Liver (tissue), 9 donors: ENCODE measurements around the gene ATP10A. TPM values are rescaled to one million over a fixed set of nuclear protein-coding genes. Genes with fewer than 3 reads are reported as not detected.

Source experiments
- DNase-seq: peaks from one replicate; pipeline ENCODE4 v3.0.0-alpha.2; 2017; ENCODE audit warnings: low spot score
- H3K27ac ChIP-seq, 2 donors: one replicate each; pipeline ENCODE4 v1.7.0; 2013; ENCODE audit warnings: inconsistent platforms in 2 of 2, low read length in 2 of 2, control low read depth in 1 of 2, low read depth in 1 of 2, mild to moderate bottlenecking in 1 of 2
- H3K27me3 ChIP-seq, 4 donors: one replicate each; pipeline versions ENCODE4 v1.6.1 to v1.7.0; 2013; ENCODE audit warnings: low read length in 3 of 4, inconsistent platforms in 1 of 4, mild to moderate bottlenecking in 1 of 4, moderate library complexity in 1 of 4; ENCODE audit not compliant: control insufficient read depth in 4 of 4, insufficient read depth in 4 of 4
- H3K36me3 ChIP-seq, 4 donors: one replicate each; pipeline versions ENCODE4 v1.6.1 to v1.7.0; 2013; ENCODE audit warnings: low read length in 3 of 4, mild to moderate bottlenecking in 3 of 4, low read depth in 1 of 4, moderate library complexity in 1 of 4; ENCODE audit not compliant: control insufficient read depth in 4 of 4, insufficient read depth in 3 of 4
- H3K4me1 ChIP-seq, 4 donors: one replicate each; pipeline versions ENCODE4 v1.6.1 to v1.7.0; 2013; ENCODE audit warnings: low read length in 3 of 4, mild to moderate bottlenecking in 3 of 4, moderate library complexity in 1 of 4; ENCODE audit not compliant: control insufficient read depth in 4 of 4, insufficient read depth in 4 of 4
- H3K4me3 ChIP-seq, 3 donors: one replicate each; pipeline versions ENCODE4 v1.6.1 to v1.7.0; 2013; ENCODE audit warnings: low read length in 3 of 3, control low read depth in 1 of 3, low read depth in 1 of 3, mild to moderate bottlenecking in 1 of 3
- H3K9ac ChIP-seq, 2 donors: one replicate each; pipeline ENCODE4 v1.7.0; 2013; ENCODE audit warnings: low read length in 2 of 2, mild to moderate bottlenecking in 2 of 2, moderate library complexity in 2 of 2, control low read depth in 1 of 2, low read depth in 1 of 2
- H3K9me3 ChIP-seq, 4 donors: one replicate each; pipeline versions ENCODE4 v1.6.1 to v1.7.0; 2013; ENCODE audit warnings: low read length in 3 of 4; ENCODE audit not compliant: control insufficient read depth in 4 of 4
- ATF3 ChIP-seq: IDR thresholded peaks from 2 replicates; pipeline ENCODE4 v1.6.1; 2016; ENCODE audit warnings: antibody characterized with exemption
- CTCF ChIP-seq: fragments of 150-350 bp; IDR thresholded peaks from 2 replicates; pipeline ENCODE4 v1.5.1; 2017; ENCODE audit warnings: improper control_type of control experiment, low read depth, low read length; ENCODE audit not compliant: missing input control
- EGR1 ChIP-seq, 2 donors: IDR thresholded peaks; 2 replicates each; pipeline ENCODE4 v1.6.1; 2016 to 2018; ENCODE audit warnings: antibody characterized with exemption in 2 of 2, low read depth in 2 of 2
- FOXA1 ChIP-seq: IDR thresholded peaks from 2 replicates; pipeline ENCODE4 v1.6.1; 2016; ENCODE audit warnings: antibody characterized with exemption
- FOXA2 ChIP-seq: IDR thresholded peaks from 2 replicates; pipeline ENCODE4 v1.6.1; 2016; ENCODE audit warnings: antibody characterized with exemption
- GABPA ChIP-seq, 2 donors: IDR thresholded peaks in 1 of 2; conservative IDR thresholded peaks in 1 of 2; 2 replicates each; pipeline ENCODE4 v1.6.1; 2016; ENCODE audit warnings: antibody characterized with exemption in 2 of 2, mild to moderate bottlenecking in 1 of 2, moderate library complexity in 1 of 2
- HNF4A ChIP-seq, 2 donors: conservative IDR thresholded peaks; 2 replicates each; pipeline ENCODE4 v1.6.1; 2016; ENCODE audit warnings: antibody characterized with exemption in 2 of 2, mild to moderate bottlenecking in 2 of 2
- HNF4G ChIP-seq: IDR thresholded peaks from 2 replicates; pipeline ENCODE4 v1.6.1; 2016; ENCODE audit warnings: antibody characterized with exemption
- JUND ChIP-seq, 2 donors: IDR thresholded peaks; 2 replicates each; pipeline ENCODE4 v1.6.1; 2016; ENCODE audit warnings: antibody characterized with exemption in 2 of 2
- MAX ChIP-seq: IDR thresholded peaks from 2 replicates; pipeline ENCODE4 v1.6.1; 2016; ENCODE audit warnings: antibody characterized with exemption
- NR2F2 ChIP-seq: IDR thresholded peaks from 2 replicates; pipeline ENCODE4 v1.6.1; 2016; ENCODE audit warnings: antibody characterized with exemption
- RAD21 ChIP-seq, 2 donors: IDR thresholded peaks; 2 replicates each; pipeline ENCODE4 v1.6.1; 2016; ENCODE audit warnings: antibody characterized with exemption in 2 of 2, mild to moderate bottlenecking in 2 of 2
- REST ChIP-seq: IDR thresholded peaks from 2 replicates; pipeline ENCODE4 v1.6.1; 2016; ENCODE audit warnings: antibody characterized with exemption, mild to moderate bottlenecking
- RXRA ChIP-seq, 2 donors: IDR thresholded peaks; 2 replicates each; pipeline ENCODE4 v1.6.1; 2017 to 2018; ENCODE audit warnings: antibody characterized with exemption in 2 of 2, mild to moderate bottlenecking in 1 of 2
- SP1 ChIP-seq: IDR thresholded peaks from 2 replicates; pipeline ENCODE4 v1.6.1; 2018; ENCODE audit warnings: antibody characterized with exemption, mild to moderate bottlenecking
- TAF1 ChIP-seq: conservative IDR thresholded peaks from 2 replicates; pipeline ENCODE4 v1.6.1; 2016; ENCODE audit warnings: antibody characterized with exemption, mild to moderate bottlenecking
- YY1 ChIP-seq: IDR thresholded peaks from 2 replicates; pipeline ENCODE4 v1.6.1; 2016; ENCODE audit warnings: antibody characterized with exemption, mild to moderate bottlenecking
- WGBS: extraction: QIAGEN DNeasy Blood & Tissue Kit; methylation state at CpG from one replicate; pipeline ENCODE4 v1.1.7; 2013; 5-methylcytosine and 5-hydroxymethylcytosine counted together
- polyA plus RNA-seq, 2 donors: library from polyadenylated mRNA; stranded (reverse) in 1 of 2; unstranded in 1 of 2; fragments of 200-250 nt in 1 of 2; fragments of >200 nt in 1 of 2; fragmentation: Nextera tagmentation in 1 of 2; extraction: Ambion mirVana in 1 of 2; gene quantifications; one replicate each; pipeline versions ENCODE4 v1.2.1 to v1.2.3, GENCODE V29; 2013 to 2015
- total RNA-seq, 2 donors: library from RNA; depleted of rRNA; stranded (reverse); fragments of >200 nt; gene quantifications; one replicate each; pipeline ENCODE4 v1.2.3, GENCODE V29; 2014
- donor health status: healthy.
- donor health status: healthy.
- donor health status: healthy.
- donor health status: healthy.
- donor health status: healthy.

Gene ATP10A
- total and polyA plus RNA-seq, 4 donors, result 0.22 to 1.8 (median 0.39) TPM

GRCh38 chr15:25893596-25893995 lies 30.5 kb upstream of the ATP10A start:
- no peak for TF ChIP-seq CTCF
- no peak for TF ChIP-seq ATF3
- no peak for TF ChIP-seq GABPA (IDR thresholded peaks at IDR 0.05 in 1 of 2, conservative IDR thresholded peaks at IDR 0.05 in 1 of 2)
- TF ChIP-seq JUND (IDR thresholded peaks at IDR 0.05), result no peak
- TF ChIP-seq RXRA (IDR thresholded peaks at IDR 0.05), result no peak
- no peak for TF ChIP-seq RAD21 (IDR thresholded peaks at IDR 0.05)
- no peak for TF ChIP-seq YY1
- no peaks in the 10 kb centered on the region for H3K9me3 ChIP-seq
- no peak overlapping the region for H3K27ac ChIP-seq
- H3K27me3 ChIP-seq, result no peaks in the 10 kb centered on the region
- 78% methylated on average over 5 of the region's 5 CpGs for WGBS
- no peak for DNase-seq
- no peak overlapping the region for H3K9ac ChIP-seq
- no peak overlapping the region for H3K4me3 ChIP-seq
- H3K36me3 ChIP-seq, result no peaks in the 10 kb centered on the region
- no peaks in the 10 kb centered on the region for H3K4me1 ChIP-seq

- no peak for DNase-seq
- WGBS, result 56% methylated on average over 3 of the region's 3 CpGs
- TF ChIP-seq TAF1 (no peak), RAD21 (IDR thresholded peaks at IDR 0.05) (no peak), GABPA (IDR thresholded peaks at IDR 0.05 in 1 of 2, conservative IDR thresholded peaks at IDR 0.05 in 1 of 2) (no peak), NR2F2 (no peak), HNF4G (no peak), FOXA2 (no peak), YY1 (no peak), FOXA1 (no peak), EGR1 (IDR thresholded peaks at IDR 0.05; ENCODE audit: low read depth in 2 of 2) (no peak), MAX (no peak), REST (no peak), HNF4A (conservative IDR thresholded peaks at IDR 0.05) (no peak), JUND (IDR thresholded peaks at IDR 0.05) (no peak), SP1 (no peak), ATF3 (no peak)
- Histone ChIP-seq H3K4me3 (no peak overlapping the region), H3K27ac (no peak overlapping the region), H3K27me3 (no peaks in the 10 kb centered on the region), H3K9me3 (no peaks in the 10 kb centered on the region), H3K9ac (no peak overlapping the region), H3K4me1 (no peaks in the 10 kb centered on the region), H3K36me3 (no peaks in the 10 kb centered on the region)
Observed at GRCh38 chr15:25892126-25892525, 29.0 kb upstream of the ATP10A start.
